Breast epithelium (tissue), 4 donors: ENCODE measurements around the gene NUPR2. TPM values are rescaled to one million over a fixed set of nuclear protein-coding genes. Genes with fewer than 3 reads are reported as not detected.
"Not testable (repeated sequence)": the region's sequence is repeated elsewhere in the genome, so short reads cannot be mapped to it uniquely, and the experiment has no call there.

Source experiments
- DNase-seq, 2 donors: peaks; one replicate each; pipeline ENCODE4 v3.0.0-alpha.2; 2019; ENCODE audit warnings: low spot score in 2 of 2
- H3K27ac ChIP-seq, 2 donors: fragments of 200-600 bp; sonication (generic) in 1 of 2; one replicate each; pipeline ENCODE4 v1.5.1; 2016 to 2019; ENCODE audit warnings: mild to moderate bottlenecking in 1 of 2
- H3K27me3 ChIP-seq, 2 donors: fragments of 200-600 bp; sonication (generic) in 1 of 2; one replicate each; pipeline versions ENCODE4 v1.5.1 to v1.6.0; 2017 to 2019; ENCODE audit warnings: control low read depth in 1 of 2, mild to moderate bottlenecking in 1 of 2
- H3K36me3 ChIP-seq: fragments of 200-600 bp; one replicate; pipeline ENCODE4 v1.5.1; 2019
- H3K4me1 ChIP-seq, 2 donors: fragments of 200-600 bp; sonication (generic); one replicate each; pipeline ENCODE4 v1.5.1; 2016 to 2019; ENCODE audit warnings: control low read depth in 1 of 2
- H3K4me3 ChIP-seq, 3 donors: fragments of 200-600 bp; sonication (generic); 1 replicate in 2 of 3; 2 replicates in 1 of 3; pipeline ENCODE4 v1.5.1; 2016 to 2019; ENCODE audit warnings: mild to moderate bottlenecking in 3 of 3, moderate library complexity in 2 of 3
- H3K9me3 ChIP-seq, 2 donors: fragments of 200-600 bp; sonication (generic) in 1 of 2; one replicate each; pipeline ENCODE4 v1.5.1; 2016 to 2019; ENCODE audit warnings: control low read depth in 1 of 2
- POLR2A ChIP-seq: fragments of 450-650 bp; IDR thresholded peaks from one replicate; pipeline ENCODE4 v1.6.1; 2016; ENCODE audit warnings: antibody characterized with exemption, mild to moderate bottlenecking, moderate library complexity
- POLR2AphosphoS5 ChIP-seq, 3 donors: sonication (generic); formaldehyde crosslinking; IDR thresholded peaks; one replicate each; pipeline ENCODE4 v1.6.1; 2017; ENCODE audit warnings: antibody characterized with exemption in 3 of 3
- intact Hi-C: fragments of 100-400 bp; cut with DNase I; formaldehyde crosslinking; loops from one replicate; pipeline ENCODE4 v1.15.1; 2023; ENCODE audit warnings: low total_unique reads
- total RNA-seq, 3 donors: library from RNA; depleted of rRNA; stranded (reverse); fragments of >200 nt; gene quantifications; one replicate each; pipeline ENCODE4 v1.1.0, GENCODE V29; 2016
- TF ChIP-seq, protein P1 (sequence below), 3 donors: fragments of 450-650 bp; IDR thresholded peaks; one replicate each; pipeline ENCODE4 v1.5.1; 2016 to 2017; ENCODE audit warnings: antibody characterized with exemption in 3 of 3, mild to moderate bottlenecking in 3 of 3, moderate library complexity in 3 of 3

NUPR2 gene, protein sequence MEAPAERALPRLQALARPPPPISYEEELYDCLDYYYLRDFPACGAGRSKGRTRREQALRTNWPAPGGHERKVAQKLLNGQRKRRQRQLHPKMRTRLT
- total RNA-seq = 10 to 100 TPM in 1 of 3 donors, 1 to 10 TPM in 1, not detected in 1; 5.2 to 10.1 TPM

DNA sequence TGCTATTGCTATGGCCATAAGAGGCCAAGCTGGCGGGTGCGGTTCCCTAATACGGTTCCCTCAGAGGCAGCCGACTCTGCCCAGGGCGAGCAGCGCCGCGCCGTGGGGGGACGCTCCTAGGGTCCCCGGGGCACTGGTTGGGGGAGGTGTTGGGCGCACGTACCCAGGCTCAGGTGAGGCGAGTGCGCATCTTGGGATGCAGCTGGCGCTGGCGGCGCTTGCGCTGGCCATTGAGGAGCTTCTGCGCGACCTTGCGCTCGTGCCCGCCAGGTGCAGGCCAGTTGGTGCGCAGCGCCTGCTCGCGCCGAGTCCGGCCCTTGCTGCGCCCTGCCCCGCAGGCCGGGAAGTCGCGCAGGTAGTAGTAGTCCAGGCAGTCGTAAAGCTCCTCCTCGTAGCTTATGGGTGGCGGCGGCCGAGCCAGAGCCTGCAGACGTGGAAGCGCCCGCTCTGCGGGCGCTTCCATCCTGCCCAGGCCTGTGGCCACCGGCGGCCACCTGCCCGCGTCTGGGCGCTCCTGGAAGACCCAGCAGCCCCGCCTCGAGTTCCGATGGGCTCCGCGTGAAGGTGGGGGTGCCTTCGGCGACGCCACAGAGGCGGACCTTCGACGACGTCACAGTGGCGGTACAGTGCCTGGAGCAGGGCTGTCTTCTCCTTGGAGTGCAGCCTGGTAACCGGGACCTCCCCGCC, at the start of gene NUPR2:
Gene NUPR2 (minus strand): TSS at position 566 of the 687 bp plus-strand sequence. CDS start 103 bp downstream, at position 463.
- H3K27me3 ChIP-seq = peaks cover 0 to 7% of the 10 kb centered on the region in 2 donors
- H3K4me3 ChIP-seq = peak within 1 kb of the TSS in 2 of 3 donors; percentile 55 to 60
- no peaks in the 10 kb centered on the region for H3K36me3 ChIP-seq
- no peak for TF ChIP-seq POLR2A
- TF ChIP-seq, protein P1, sequence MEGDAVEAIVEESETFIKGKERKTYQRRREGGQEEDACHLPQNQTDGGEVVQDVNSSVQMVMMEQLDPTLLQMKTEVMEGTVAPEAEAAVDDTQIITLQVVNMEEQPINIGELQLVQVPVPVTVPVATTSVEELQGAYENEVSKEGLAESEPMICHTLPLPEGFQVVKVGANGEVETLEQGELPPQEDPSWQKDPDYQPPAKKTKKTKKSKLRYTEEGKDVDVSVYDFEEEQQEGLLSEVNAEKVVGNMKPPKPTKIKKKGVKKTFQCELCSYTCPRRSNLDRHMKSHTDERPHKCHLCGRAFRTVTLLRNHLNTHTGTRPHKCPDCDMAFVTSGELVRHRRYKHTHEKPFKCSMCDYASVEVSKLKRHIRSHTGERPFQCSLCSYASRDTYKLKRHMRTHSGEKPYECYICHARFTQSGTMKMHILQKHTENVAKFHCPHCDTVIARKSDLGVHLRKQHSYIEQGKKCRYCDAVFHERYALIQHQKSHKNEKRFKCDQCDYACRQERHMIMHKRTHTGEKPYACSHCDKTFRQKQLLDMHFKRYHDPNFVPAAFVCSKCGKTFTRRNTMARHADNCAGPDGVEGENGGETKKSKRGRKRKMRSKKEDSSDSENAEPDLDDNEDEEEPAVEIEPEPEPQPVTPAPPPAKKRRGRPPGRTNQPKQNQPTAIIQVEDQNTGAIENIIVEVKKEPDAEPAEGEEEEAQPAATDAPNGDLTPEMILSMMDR (IDR thresholded peaks at IDR 0.05) = no peak
- H3K27ac ChIP-seq = peak within 1 kb of the TSS in 1 of 2 donors; percentile 74
- no peaks in the 10 kb centered on the region for H3K4me1 ChIP-seq
- DNase-seq = peak in 1 of 2 donors; percentile 65
- intact Hi-C loops = no loop called here
- H3K9me3 ChIP-seq = no peaks in the 10 kb centered on the region

DNA sequence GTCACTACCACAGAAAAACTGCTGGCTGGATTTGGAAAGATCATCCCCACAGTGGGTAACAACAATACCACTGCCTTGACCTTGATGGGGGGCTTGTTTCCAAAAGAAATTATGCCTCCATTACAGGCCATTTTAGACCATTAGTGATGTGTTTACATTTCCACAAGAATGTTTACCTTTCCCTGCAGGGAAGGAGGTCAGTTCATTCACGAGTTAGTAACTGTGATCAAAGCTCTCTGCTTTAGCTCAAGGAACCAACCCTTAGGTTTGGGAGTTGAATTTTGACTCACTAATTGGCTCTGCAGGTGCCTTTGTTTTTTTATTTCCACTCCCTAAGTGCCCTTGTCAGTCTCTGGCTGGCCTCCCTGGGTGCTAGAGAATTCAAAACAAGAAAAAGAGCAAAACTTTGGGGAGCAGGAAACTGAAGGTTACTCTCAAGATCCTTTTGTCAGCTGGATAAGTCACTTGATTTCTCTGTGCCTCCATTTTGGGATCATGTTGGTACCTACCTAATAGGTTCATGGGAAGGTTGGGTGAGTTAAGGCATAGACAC, 41.1 kb upstream of the NUPR2 start:
- no peak for DNase-seq
- Histone ChIP-seq H3K27me3 (no peaks in the 10 kb centered on the region), H3K27ac (no peak overlapping the region), H3K4me1 (no peaks in the 10 kb centered on the region), H3K9me3 (peaks cover 13 to 23% of the 10 kb centered on the region in 2 donors), H3K36me3 (no peaks in the 10 kb centered on the region), H3K4me3 (no peak overlapping the region)
- no peak for TF ChIP-seq POLR2AphosphoS5 (IDR thresholded peaks at IDR 0.05)
- TF ChIP-seq POLR2A = no peak
- TF ChIP-seq, protein P1 (IDR thresholded peaks at IDR 0.05) = no peak
- intact Hi-C loops = no loop called here

DNA sequence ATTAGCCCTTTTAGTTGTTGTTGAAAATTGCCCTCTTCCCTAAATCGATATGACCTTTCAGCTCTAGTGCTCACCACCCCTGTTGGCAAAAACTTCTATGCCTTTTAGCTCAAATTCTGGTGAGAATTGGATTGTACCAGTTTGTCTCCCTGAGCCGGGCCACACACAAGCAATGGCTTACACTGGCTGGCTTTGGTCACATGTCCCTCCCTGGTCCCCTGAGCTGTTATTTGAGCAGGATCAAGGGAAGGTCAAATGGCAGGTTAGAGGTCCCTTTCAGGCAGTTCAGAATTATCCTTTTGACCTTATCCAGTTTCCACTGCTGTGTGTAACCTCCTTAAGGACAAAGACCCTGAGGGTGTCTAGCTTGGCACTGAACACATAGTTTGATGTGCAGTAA, 14.8 kb upstream of the NUPR2 start:
- H3K27ac ChIP-seq, DNase-seq, H3K27me3 ChIP-seq, H3K4me1 ChIP-seq, H3K36me3 ChIP-seq, H3K9me3 ChIP-seq, H3K4me3 ChIP-seq: not testable (repeated sequence)
- intact Hi-C loops = loop anchor here (2.0 kb wide), 1 partner anchor 34 kb away; no protein-coding TSS in a partner anchor

DNA sequence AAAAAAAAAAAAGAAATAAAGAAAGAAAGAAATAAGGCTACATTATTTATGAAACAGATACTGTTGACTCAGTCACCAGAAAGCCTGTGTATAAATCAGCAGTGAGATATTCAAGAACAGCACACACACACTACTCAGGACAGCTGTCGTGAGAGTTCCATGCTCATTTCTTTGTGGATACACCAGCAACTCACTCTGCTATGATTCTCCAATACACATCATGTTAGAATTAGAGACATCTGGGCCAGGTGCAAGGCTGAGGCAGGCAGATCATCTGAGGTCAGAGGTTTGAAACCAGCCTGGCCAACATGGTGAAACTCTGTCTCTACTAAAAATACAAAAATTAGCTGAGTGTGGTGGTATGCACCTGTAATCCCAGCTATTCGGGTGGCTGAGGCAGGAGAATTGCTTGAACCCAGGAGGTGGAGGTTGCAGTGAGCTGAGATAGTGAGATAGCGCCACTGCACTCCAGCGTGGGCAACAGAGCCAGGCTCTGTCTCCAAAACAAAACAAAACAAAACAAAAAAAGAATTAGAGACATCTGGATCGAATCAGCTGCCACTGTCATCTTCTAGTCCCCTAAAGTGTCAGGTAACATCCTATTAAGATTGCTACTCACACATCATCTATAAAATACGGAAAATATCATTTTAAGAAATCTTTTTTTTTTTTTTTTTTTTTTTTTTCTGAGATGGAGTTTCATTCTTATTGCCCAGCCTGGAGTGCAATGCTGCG, 11.2 kb upstream of the NUPR2 start:
- TF ChIP-seq POLR2A = no peak
- TF ChIP-seq, protein P1 (IDR thresholded peaks at IDR 0.05) = no peak
- no peak for TF ChIP-seq POLR2AphosphoS5 (IDR thresholded peaks at IDR 0.05)
- no peak for DNase-seq
- Histone ChIP-seq H3K4me1 (no peaks in the 10 kb centered on the region), H3K4me3 (no peak overlapping the region), H3K27ac (no peak overlapping the region), H3K36me3 (no peaks in the 10 kb centered on the region), H3K9me3 (no peaks in the 10 kb centered on the region), H3K27me3 (no peaks in the 10 kb centered on the region)
- intact Hi-C loops = no loop called here

DNA sequence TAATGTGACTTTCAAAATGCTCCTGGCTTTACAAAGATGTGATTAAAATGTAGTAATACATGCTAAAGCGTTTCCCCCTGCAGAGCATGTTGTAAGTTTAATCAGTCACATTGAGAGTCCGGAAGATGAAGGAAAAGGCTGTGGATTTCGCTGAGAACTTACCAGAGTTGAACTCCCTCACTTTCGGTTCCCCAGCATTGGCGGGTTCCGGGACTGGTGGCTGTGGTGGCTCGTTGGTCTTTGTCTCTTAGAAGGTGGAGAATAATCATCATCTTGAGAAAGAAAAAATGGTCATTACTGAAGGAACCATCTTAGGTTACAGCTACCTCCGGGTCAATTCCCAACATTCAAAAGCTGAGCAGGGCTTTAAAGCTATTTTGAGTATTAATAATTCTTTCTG, 9.6 kb upstream of the NUPR2 start:
- H3K4me3 ChIP-seq = no peak overlapping the region
- intact Hi-C loops = no loop called here
- no peaks in the 10 kb centered on the region for H3K9me3 ChIP-seq
- H3K4me1 ChIP-seq = no peaks in the 10 kb centered on the region
- TF ChIP-seq, protein P1 (IDR thresholded peaks at IDR 0.05) = no peak
- TF ChIP-seq POLR2AphosphoS5 (IDR thresholded peaks at IDR 0.05) = no peak
- no peaks in the 10 kb centered on the region for H3K36me3 ChIP-seq
- no peak overlapping the region for H3K27ac ChIP-seq
- DNase-seq = no peak
- H3K27me3 ChIP-seq = no peaks in the 10 kb centered on the region
